NCI-H2171 (cell line): ENCODE data around the gene FCGR1A.
"Not testable (repeated sequence)": the region's sequence is repeated elsewhere in the genome, so short reads cannot be mapped to it uniquely, and the experiment has no call there.

Source experiments
- DNase-seq: peaks from one replicate; lab custom pipeline; 2025; lab: John Stamatoyannopoulos, UW

Gene FCGR1A

GRCh38 chr1:149832316-149833126 is 50.0 kb downstream of the FCGR1A start:
- DNase-seq, result not testable (repeated sequence)

GRCh38 chr1:149833144-149833543 is 50.6 kb downstream of the FCGR1A start:
- not testable (repeated sequence) for DNase-seq

GRCh38 chr1:149841149-149841548 is 58.7 kb downstream of the FCGR1A start:
- DNase-seq, result not testable (repeated sequence)
